Activated naive CD4-positive, alpha-beta T cell (primary cell): ENCODE results near the gene MED13L.

Experiments
- DNase-seq, 4 experiments: peaks; one replicate each; lab custom pipeline; 2025; lab: John Stamatoyannopoulos, UW

MED13L gene

DNA sequence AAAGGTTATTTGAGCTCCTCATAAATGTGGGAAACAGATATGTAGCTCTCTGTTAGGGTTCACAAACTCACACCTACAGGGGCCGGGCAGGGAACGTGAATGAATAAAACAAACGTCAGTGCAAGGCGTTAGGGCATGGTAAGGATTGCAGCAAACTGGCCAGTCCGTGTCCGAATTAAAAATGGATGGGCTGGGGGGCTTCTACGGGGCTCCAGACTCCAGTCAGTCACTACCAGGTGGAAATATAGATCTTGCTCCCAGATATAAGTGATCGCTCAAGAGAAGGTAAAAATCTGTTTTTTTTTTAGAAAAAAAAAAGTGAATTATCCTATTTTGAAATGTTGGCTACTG is 333.1 kb downstream of the MED13L start:
- no peak for DNase-seq

DNA sequence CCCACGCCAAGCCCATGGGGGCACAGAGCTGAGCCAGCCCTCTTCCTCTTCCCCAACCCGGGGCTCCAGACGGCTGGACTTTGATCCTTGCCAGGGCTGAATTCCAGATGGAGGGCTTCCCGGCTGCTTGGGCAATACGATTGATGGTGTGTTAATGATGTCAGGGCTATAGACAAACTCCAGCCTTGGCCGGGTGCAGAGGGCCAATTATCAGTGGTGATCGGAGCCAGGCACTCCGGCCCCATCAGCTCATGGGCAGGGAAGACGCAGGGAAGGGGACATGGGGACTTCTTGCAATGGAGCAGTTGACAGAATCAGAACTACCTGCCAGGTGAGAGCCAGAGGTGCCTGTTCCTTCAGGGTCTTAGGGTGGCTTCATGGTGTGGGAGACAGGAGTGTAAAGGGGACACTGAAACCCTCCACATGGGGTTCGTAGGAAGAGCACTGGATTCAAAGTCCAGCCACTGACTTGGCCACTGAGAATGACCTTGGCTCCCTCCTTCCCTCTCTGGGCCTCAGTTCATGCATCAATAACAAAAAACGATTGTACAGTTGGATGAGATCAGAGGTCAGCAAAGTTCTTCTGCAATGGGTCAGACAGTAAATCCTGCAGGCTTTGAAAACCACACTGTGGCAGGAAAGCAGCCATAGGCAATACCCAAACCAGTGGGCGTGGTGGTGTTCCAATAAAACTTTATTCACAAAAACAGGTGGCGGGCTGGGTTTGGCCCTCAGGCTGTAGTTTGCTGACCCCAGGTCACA is 333.7 kb downstream of the MED13L start:
- no peak for DNase-seq

- DNase-seq = no peak
Measured at GRCh38 chr12:115943310-115943629, 334.2 kb downstream of the MED13L start.

DNA sequence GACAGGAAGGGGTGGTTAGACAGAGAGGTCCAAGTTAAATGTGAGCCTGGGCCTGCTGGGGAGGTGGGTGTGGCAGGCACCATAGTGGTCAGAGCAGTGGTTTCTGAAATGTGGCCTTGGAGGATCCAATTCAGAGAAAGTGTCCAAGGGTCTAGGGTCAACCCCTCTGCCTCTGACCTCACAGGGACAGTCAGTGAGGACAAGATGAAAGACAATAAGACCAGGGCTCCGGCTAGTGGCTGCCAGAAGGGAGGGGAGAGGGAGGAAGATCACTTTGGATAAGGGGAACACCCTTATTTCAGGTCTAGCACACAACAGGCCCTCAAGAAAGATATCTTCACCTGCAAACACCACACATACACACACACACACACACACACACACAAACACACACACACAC is 335.1 kb downstream of the MED13L start:
- no peak for DNase-seq

- DNase-seq = no peak
Measured at GRCh38 chr12:115941362-115941761, 336.1 kb downstream of the MED13L start.

DNA sequence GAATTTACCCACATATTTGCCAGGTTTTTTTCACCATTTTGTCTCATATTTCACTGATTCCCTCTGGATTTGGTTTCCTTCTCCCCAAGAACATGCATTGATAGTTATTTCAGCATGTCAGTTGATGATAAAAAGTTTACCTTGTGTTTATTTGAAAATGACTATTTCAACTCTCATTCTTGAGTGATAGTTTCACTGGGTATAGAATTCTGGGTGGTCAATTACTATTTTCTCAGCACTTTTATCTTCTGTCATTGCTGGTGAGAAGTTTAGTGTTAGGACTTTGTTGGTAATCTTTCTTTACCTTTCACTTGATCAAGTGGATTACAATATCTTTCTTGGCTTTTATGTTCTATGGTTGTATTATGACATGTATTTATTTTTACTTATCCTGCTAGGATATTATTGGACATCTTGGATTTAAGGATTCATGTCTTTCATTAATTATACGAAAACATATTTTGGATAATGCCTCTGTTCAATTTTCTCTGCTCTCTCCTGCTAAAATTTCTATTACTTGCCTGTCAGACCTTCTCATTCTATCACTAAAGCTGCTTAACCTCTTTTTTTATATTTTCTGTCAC is 338.6 kb downstream of the MED13L start:
- no peak for DNase-seq

DNA sequence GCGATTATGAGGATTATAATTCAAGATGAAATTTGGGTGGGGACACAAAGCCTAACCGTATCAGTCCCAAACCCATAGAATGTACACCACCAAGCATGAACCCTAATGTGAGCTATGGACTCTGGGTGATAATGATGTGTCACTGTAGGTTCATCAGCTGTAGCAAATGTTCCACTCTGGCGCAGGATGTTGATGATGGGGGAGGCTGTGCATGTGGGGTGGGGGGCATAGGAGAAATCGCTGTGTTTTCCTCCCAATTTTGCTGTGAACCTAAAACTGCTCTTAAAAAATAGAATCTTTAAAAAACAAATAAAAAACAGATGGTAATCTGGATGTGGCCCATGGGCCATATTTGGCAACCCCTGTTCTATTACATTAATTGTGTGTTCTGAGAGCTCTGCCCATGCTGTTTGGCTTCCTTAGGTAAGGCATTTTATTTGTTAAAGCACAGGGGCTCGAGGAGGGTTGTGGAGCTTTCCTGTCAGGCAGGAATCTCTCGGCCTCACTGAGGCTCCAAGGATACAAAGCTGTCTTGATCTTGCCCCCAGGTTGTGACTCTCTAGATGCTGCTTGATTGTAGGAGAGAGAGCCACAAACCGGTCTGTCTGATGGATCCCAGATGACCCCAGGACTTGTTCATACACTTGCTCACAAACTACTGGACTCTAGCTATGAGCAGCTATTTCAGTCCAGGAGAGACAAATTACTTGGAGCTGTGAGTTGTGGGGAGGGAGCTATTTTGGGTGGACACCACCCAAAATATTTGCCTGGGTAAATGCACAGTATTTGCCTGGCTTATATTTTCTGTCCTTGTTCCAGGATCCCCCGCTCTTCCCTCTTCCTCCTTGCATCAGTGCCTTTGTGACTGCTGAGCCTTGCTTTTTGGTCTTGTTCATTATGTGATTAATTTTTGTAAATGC is 340.2 kb downstream of the MED13L start:
- DNase-seq = no peak

- DNase-seq = no peak
Measured at GRCh38 chr12:115934877-115935276, 342.6 kb downstream of the MED13L start.

DNA sequence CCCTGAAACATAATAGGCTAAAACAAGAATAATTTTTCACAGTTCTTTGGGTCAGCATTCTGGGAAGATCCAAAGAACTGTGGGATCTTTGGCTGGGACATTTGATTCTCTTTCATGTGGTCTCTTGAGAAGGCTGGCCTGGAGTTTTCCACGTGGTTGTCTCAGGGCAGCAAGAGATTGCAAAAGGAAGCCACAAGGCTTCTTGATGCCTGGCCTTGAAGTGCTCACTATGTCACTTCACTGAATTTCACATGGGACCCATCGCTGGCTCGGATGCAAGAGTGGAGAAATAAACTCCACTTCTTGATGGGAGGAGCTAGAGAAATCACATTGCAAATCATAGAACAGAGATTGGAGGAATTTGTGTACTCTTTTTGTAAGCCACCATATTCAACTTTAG is 343.4 kb downstream of the MED13L start:
- DNase-seq = no peak

GRCh38 chr12:115932066-115932465 is 345.4 kb downstream of the MED13L start:
- DNase-seq = no peak

DNA sequence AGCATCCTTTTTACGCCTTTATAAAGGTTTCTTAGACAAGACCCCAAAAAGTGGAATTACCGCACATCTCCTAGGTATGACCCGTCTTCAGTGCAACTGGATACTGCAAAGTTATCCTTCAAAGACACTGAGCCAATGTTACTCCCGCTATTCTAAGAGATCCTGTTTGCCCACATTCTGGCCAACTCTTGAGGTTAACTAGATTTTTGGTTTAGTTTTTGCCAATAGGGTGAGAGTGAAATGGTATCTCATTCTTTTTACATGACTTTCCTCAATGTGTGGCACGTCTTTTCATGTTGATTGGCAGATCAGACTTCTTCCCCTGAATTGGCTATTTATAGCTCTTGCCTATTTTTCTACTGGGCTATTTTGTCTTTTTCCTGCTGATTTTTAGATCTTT is 347.2 kb downstream of the MED13L start:
- no peak for DNase-seq

DNA sequence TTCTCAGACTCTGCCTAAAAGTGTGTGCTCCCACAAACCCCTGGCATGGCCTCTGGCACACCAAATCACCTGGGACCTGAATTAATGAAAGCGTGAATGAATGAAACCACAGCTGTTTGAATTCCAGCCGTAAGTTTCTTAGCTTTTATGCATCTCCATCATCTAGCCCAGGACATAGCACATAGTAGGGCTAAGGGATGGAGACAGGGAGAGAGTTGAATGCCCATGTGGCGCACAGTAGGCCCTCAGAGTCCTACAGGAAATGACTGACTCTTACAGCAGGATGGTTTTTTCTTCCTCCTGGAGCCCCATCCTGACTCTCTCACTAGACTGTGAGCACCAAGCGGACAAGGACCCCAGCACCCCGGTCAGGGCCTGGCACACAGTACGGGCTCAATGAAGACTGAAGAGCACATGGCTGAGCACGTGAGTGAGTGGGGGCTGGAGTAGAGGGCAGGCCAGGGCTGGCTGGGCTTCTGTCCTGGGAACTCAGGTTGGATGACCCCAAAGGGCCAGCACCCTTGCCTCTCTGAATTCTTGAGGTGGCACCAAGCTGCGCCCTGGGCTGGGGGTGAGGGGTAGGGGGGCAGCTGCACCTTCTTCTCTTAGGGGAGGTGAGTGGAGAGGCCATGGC is 351.3 kb downstream of the MED13L start:
- no peak for DNase-seq

- DNase-seq = no peak
Measured at GRCh38 chr12:115923851-115924250, 353.6 kb downstream of the MED13L start.

DNA sequence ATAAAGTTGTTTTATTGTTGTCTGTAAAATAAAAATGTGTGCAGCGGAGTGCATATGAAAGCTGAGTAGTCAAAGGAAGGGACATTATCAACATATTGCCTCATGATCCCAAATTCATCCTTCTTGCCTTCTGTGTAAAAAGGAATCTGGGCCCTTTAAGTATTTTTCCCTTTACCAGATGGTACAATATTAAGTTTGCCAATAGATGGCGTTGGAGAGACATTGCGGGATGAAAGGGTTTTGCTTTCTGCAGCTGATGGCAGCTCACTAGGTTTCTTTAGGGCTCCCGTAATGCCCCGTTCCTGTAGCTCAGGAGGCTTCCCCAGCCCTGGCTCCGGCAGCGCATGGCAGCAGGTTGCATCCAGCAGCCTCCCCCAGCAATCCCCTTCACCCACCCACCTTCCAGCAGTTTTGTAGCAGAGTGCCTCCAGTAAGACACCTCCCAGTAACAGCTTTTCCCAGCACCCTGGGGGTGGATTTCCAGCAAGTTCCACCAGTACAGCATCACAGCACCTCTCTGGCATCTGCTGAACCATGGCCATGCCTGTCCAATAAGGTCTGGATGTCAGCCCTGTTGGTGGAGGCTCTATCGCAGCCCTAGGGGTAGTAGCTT is 354.4 kb downstream of the MED13L start:
- DNase-seq = no peak

GRCh38 chr12:115920395-115921183 is 356.9 kb downstream of the MED13L start:
- no peak for DNase-seq

- DNase-seq = no peak
Measured at GRCh38 chr12:115918763-115919162, 358.7 kb downstream of the MED13L start.

GRCh38 chr12:115916910-115917668 is 360.4 kb downstream of the MED13L start:
- DNase-seq = peak; percentile 42 to 72 (median 68)

GRCh38 chr12:115914122-115914521 is 363.4 kb downstream of the MED13L start:
- no peak for DNase-seq

GRCh38 chr12:115912440-115912839 is 365.1 kb downstream of the MED13L start:
- no peak for DNase-seq

- DNase-seq = no peak
Measured at GRCh38 chr12:115911360-115911759, 366.1 kb downstream of the MED13L start.

GRCh38 chr12:115910057-115910456 is 367.4 kb downstream of the MED13L start:
- no peak for DNase-seq
